Epithelial cell of esophagus (primary cell): Measurements from ENCODE around the gene LDB2.

Experiments used
- DNase-seq: peaks from one replicate; pipeline ENCODE4 v3.0.0; 2010; ENCODE audit warnings: low read depth
- H3K4me3 ChIP-seq: 2 replicates; pipeline ENCODE4 v1.5.1; 2011; ENCODE audit warnings: mild to moderate bottlenecking, low read length, control low read depth
- TF ChIP-seq, protein P1 (sequence below): IDR thresholded peaks from 2 replicates; pipeline ENCODE4 v1.5.1; 2011; ENCODE audit warnings: low read depth, mild to moderate bottlenecking, low read length, control low read depth, inconsistent platforms; ENCODE audit not compliant: insufficient read depth; ENCODE audit errors: missing control alignments

The LDB2 gene

DNA sequence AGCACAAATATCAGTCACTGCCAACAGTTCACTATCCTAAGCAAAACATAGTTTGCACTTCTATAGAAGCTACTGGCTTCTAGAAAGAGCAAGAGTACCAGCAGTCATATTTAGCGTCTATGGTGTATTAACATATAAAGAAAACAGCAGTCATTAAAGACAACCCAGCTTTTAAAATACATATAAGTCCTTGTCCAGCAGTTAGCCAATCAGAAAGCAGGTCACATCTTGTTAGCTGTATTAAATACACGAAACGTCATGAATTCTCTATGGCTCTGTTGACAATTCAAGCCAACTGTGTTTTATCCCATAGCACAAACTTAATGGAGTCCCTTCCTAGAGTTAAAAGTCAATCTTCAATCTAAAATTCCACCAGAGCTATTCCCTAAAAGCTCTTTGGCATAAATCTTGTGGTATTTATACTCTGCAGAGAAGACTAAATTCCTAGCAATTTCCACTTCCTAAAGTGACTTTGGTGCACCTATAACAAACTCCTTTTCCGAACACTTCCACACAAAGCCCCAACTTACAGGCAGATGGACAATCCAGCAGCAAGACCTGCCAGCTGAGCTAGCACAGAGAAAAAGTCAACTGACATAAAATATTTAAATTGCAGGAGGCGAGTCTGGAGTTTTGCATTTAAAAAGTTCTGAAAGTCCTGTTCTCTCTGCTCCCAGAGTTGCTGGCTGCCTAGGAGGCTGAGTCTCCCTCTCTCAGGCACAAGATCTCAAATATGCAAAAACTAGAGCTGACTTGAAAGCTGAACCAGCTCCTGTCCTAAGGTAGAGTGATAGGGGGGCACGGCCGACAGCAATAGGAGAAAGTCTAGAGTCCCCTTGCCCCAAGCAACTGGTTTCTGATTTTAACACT is 1.3 kb downstream of the LDB2 start:
- no peak for DNase-seq
- no peak overlapping the region for H3K4me3 ChIP-seq
- TF ChIP-seq, protein P1, sequence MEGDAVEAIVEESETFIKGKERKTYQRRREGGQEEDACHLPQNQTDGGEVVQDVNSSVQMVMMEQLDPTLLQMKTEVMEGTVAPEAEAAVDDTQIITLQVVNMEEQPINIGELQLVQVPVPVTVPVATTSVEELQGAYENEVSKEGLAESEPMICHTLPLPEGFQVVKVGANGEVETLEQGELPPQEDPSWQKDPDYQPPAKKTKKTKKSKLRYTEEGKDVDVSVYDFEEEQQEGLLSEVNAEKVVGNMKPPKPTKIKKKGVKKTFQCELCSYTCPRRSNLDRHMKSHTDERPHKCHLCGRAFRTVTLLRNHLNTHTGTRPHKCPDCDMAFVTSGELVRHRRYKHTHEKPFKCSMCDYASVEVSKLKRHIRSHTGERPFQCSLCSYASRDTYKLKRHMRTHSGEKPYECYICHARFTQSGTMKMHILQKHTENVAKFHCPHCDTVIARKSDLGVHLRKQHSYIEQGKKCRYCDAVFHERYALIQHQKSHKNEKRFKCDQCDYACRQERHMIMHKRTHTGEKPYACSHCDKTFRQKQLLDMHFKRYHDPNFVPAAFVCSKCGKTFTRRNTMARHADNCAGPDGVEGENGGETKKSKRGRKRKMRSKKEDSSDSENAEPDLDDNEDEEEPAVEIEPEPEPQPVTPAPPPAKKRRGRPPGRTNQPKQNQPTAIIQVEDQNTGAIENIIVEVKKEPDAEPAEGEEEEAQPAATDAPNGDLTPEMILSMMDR, result no peak

DNA sequence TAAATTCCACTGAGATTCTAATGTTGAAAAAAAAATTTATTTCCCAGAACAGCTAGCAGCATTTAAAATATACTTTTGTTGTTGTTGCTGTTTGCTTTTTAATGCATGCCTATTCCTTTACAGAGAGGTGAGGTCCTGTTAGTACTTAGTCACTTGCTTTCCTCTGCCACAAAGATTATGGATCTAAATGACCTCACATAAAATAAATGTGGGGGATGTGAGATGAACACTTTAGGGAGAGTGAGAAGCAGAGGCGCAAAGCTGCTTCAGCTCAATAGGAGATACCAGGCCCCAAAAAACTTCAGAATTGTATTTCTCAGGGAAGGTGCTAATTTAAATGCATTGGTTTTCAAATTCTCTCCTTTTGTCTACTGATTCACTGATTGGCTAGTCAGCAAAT is 4.0 kb downstream of the LDB2 start:
- TF ChIP-seq, protein P1, result no peak
- DNase-seq, result no peak
- H3K4me3 ChIP-seq, result no peak overlapping the region

DNA sequence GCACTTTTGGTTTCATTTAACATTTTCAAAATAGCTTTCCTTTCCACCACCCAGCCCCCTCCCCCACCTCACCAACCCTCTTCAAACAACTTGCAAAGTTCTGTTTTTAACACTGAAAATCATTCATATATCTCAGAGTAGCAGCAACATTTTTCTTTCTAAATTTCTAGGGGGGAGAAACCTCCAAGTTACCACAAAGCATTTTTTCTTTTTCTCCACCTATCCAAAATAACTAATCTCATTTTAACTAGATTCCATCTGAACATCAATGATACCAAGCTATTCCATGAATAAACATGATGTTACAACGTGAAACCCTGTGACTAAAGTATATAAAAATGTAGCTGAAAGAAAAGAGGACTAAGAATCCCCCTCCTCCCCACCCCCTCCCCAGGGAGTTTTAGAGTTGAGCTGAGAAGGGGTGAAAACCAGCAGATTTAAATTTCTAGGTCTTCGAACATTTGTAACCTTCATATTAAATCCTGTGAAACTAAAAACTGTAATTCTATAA is 5.2 kb downstream of the LDB2 start:
- H3K4me3 ChIP-seq, result no peak overlapping the region
- TF ChIP-seq, protein P1, result no peak
- no peak for DNase-seq

DNA sequence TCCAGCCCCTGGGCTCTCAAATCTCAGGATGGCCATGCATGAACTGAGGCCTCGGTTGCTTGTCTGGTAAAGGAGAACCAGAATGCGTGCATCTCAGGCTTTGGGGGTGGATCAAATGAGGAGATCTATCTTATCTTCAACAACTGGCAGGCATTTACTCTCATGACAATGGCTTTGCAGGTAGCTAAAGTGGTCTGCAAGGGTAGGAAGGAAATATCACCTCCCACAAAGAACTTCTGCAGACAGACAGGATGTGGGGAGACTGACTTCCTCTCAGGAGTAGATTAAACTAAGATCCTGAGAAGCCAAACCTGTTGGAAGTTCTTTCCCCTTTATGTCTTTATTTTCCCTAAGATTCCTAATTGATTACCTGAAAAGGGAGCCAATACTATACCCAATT is 7.8 kb downstream of the LDB2 start:
- DNase-seq, result no peak
- H3K4me3 ChIP-seq, result no peak overlapping the region
- TF ChIP-seq, protein P1, result no peak

DNA sequence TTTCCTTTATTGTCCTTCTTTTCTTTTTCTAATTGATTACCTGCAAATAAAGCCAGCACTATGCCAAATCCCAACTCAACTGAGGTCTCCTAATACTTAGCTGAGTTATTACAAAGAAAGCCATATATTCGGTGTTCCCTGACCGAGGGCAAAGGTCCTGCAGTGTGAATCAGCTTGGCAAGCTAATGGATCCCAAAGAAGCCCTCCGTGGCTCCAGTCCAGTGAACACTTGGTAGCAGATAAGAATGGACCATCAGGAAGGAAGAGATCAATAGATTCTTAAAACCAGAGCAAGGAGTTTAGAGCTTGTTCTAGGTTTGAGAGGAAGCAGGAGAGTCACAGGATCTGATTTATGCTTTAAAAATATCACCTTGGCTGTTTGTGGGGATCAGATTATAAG is 8.5 kb downstream of the LDB2 start:
- TF ChIP-seq, protein P1, result no peak
- no peak overlapping the region for H3K4me3 ChIP-seq
- no peak for DNase-seq

DNA sequence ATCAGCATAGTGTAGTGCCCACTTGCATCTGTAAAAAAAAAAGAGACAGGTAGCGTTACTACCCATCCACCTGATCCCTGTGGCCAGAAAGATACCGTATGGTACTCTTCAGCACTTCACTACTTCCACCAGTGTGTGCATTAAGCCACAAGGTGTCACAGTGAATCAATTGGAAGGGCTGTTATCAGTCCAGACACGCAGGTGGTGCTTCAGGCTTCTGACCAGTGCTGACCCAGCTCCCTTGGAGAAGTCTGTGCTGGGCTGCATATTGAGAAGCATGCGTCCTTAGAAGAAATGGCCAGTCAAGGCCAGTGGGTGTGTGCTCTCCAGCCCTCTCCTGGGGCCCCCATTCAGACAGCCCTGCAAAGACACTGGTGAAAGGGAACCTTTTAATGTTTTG is 10.6 kb downstream of the LDB2 start:
- no peak overlapping the region for H3K4me3 ChIP-seq
- DNase-seq, result no peak
- TF ChIP-seq, protein P1, result no peak
